ENCODE data around the gene MATCAP1. TPM values are rescaled to one million over a fixed set of nuclear protein-coding genes. Genes with fewer than 3 reads are reported as not detected.

Gene MATCAP1
- total RNA-seq, 6 experiments from 2014 or later, result 3.5 to 13.8 (median 9.3) TPM

DNA sequence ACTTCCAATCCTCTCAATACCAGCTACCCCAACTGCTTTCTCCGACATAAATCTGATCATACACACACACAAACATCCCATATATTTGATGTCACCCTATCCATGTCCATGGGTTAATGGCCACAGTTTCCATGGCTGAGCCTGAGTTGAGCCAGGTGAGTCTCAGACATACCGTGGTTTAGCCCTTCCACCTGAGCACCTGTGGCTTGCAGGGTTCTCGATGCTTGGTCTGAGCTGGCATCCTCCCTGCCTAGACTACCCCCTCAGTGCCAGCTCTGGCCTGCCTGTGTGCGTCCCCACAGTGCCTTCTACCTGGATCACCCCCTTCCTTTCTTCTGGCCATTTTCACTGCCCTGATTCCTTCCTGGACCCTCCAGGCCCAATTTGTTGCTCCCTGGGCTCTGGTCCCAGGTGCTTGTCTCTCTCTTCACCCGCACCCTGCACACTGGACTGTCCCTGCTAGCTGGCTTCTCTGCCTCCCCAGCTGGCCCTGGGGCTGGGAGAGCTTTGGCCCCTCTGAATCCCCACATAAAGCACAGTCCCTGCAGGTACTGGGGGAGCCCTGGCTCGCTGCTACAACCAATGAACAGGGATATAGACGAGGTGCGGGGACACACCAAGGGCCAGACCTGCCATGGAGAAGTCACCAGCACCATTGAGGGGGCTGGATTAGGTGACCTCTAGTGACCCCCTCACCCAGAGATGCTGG, 22.5 kb upstream of the MATCAP1 start:
- Histone ChIP-seq H3K4me1 (peaks cover 0 to 14% (median 0%) of the 10 kb centered on the region in 4 donors), H3K27ac (no peak overlapping the region), H3K9me3 (no peaks in the 10 kb centered on the region), H3K27me3 (no peaks in the 10 kb centered on the region), H3K4me3 (no peak overlapping the region), H3K36me3 (peaks cover 0 to 6% (median 0%) of the 10 kb centered on the region in 4 donors)
- DNase-seq (no peak), ATAC-seq (no peak)
- intact Hi-C loops (cut with DNase I), result no loop called here
- TF ChIP-seq, protein P1, sequence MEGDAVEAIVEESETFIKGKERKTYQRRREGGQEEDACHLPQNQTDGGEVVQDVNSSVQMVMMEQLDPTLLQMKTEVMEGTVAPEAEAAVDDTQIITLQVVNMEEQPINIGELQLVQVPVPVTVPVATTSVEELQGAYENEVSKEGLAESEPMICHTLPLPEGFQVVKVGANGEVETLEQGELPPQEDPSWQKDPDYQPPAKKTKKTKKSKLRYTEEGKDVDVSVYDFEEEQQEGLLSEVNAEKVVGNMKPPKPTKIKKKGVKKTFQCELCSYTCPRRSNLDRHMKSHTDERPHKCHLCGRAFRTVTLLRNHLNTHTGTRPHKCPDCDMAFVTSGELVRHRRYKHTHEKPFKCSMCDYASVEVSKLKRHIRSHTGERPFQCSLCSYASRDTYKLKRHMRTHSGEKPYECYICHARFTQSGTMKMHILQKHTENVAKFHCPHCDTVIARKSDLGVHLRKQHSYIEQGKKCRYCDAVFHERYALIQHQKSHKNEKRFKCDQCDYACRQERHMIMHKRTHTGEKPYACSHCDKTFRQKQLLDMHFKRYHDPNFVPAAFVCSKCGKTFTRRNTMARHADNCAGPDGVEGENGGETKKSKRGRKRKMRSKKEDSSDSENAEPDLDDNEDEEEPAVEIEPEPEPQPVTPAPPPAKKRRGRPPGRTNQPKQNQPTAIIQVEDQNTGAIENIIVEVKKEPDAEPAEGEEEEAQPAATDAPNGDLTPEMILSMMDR (IDR thresholded peaks at IDR 0.05), result no peak
- TF ChIP-seq POLR2A (IDR thresholded peaks at IDR 0.05), result no peak
- 89% methylated on average over 3 of the region's 8 CpGs for WGBS (ENCODE audit: insufficient coverage, low coverage, low lambda C conversion rate, missing lambda C conversion rate)

DNA sequence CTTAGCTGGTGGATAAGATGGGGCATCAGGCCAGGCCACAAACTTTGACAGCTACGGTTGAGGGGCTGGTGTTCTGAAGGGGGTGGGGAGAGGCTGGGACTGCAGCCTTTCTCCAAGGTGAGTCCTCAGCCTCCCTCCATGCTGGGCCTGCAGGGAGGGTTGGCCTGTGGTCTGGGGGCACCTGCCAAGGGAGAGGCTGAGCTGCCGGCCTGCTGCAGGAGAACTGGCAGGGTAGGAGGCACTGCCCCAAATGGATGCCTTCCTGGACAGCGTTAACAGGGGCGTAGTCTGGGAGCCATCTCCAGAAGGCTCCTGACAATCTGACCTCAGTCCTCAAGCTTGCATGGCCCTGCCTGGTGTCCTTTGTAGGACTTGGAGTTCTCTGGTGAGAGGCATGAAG, 20.3 kb upstream of the MATCAP1 start:
- whole genome bisulfite sequencing (ENCODE audit: insufficient coverage, low coverage, low lambda C conversion rate, missing lambda C conversion rate), result 100% methylated on average over 1 of the region's 4 CpGs
- H3K36me3 ChIP-seq, result peaks cover 0 to 6% (median 0%) of the 10 kb centered on the region in 4 donors

GRCh38 chr16:67202956-67203493, 19.3 kb upstream of the MATCAP1 start:
- no peak overlapping the region for H3K27ac ChIP-seq
- H3K36me3 ChIP-seq, result peaks cover 0 to 12% (median 1%) of the 10 kb centered on the region in 4 donors
- WGBS (ENCODE audit: insufficient coverage, low coverage, low lambda C conversion rate, missing lambda C conversion rate), result 84% methylated on average over 7 of the region's 23 CpGs

More for the DNA sequence above, 20.3 kb upstream of the MATCAP1 start:
- TF ChIP-seq, protein P1 (IDR thresholded peaks at IDR 0.05), result no peak
- TF ChIP-seq POLR2A (IDR thresholded peaks at IDR 0.05), result no peak
- Histone ChIP-seq H3K4me3 (no peak overlapping the region), H3K9me3 (no peaks in the 10 kb centered on the region), H3K4me1 (peaks cover 0 to 3% (median 0%) of the 10 kb centered on the region in 4 donors), H3K27ac (no peak overlapping the region), H3K27me3 (no peaks in the 10 kb centered on the region)
- intact Hi-C loops (cut with DNase I), result no loop called here
- no peak for ATAC-seq
- DNase-seq, result no peak

GRCh38 chr16:67202426-67202825, 18.7 kb upstream of the MATCAP1 start:
- DNase-seq, result no peak
- H3K27me3 ChIP-seq, result no peaks in the 10 kb centered on the region
- no peak overlapping the region for H3K27ac ChIP-seq
- peaks cover 0 to 7% (median 0%) of the 10 kb centered on the region in 4 donors for H3K4me1 ChIP-seq
- intact Hi-C loops (cut with DNase I), result no loop called here
- H3K4me3 ChIP-seq, result no peak overlapping the region
- H3K36me3 ChIP-seq, result peaks cover 0 to 14% (median 1%) of the 10 kb centered on the region in 4 donors
- no peaks in the 10 kb centered on the region for H3K9me3 ChIP-seq
- WGBS (ENCODE audit: insufficient coverage, low coverage, low lambda C conversion rate, missing lambda C conversion rate), result no CpG with 5 or more reads among the region's 12 CpGs
- TF ChIP-seq POLR2A (IDR thresholded peaks at IDR 0.05), result no peak
- TF ChIP-seq, protein P1 (IDR thresholded peaks at IDR 0.05), result no peak
- ATAC-seq, result no peak

More at GRCh38 chr16:67202956-67203493, 19.3 kb upstream of the MATCAP1 start:
- H3K4me3 ChIP-seq, result no peak overlapping the region
- no peak for DNase-seq
- H3K9me3 ChIP-seq, result no peaks in the 10 kb centered on the region
- no peaks in the 10 kb centered on the region for H3K27me3 ChIP-seq
- intact Hi-C loops (cut with DNase I), result no loop called here
- H3K4me1 ChIP-seq, result peaks cover 0 to 7% (median 0%) of the 10 kb centered on the region in 4 donors
- TF ChIP-seq POLR2A (IDR thresholded peaks at IDR 0.05), result no peak
- TF ChIP-seq, protein P1 (IDR thresholded peaks at IDR 0.05), result no peak
- ATAC-seq, result no peak
